ENCODE measurements around the gene PJA2. TPM values are rescaled to one million over a fixed set of nuclear protein-coding genes. Genes with fewer than 3 reads are reported as not detected.
"Not testable (repeated sequence)": the region's sequence is repeated elsewhere in the genome, so short reads cannot be mapped to it uniquely, and the experiment has no call there.

Gene PJA2
- total and polyA plus RNA-seq, 2 donors (not counting 1 experiment from before 2014, with no cell fraction given): 82.7 to 107 TPM

- no peak for TF ChIP-seq CTCF (conservative IDR thresholded peaks at IDR 0.05 in 1 of 2, IDR thresholded peaks at IDR 0.05 in 1 of 2; ENCODE audit: low read depth in 1 of 2, low read length in 2 of 2)
- no peak for TF ChIP-seq EZH2 (IDR thresholded peaks at IDR 0.05; ENCODE audit: low read length, missing control alignments)
- Histone ChIP-seq H4K20me1 (ENCODE audit: control insufficient read depth, extremely low read depth, insufficient read depth, low read length) (no peaks in the 10 kb centered on the region), H3K4me3 (replicated peaks in 1 of 4; ENCODE audit: control extremely low read depth in 1 of 4, insufficient read depth in 1 of 4, low read depth in 3 of 4, low read length in 4 of 4) (no peak overlapping the region), H3K79me2 (ENCODE audit: control insufficient read depth, insufficient read depth, low read length) (no peaks in the 10 kb centered on the region), H3K4me1 (ENCODE audit: control insufficient read depth, extremely low read depth, insufficient read depth, low read length) (no peaks in the 10 kb centered on the region), H3K9ac (ENCODE audit: insufficient read depth, low read length) (no peak overlapping the region), H3K27ac (ENCODE audit: insufficient read depth, low read length) (no peak overlapping the region), H2AFZ (ENCODE audit: low read length) (no peak overlapping the region), H3K27me3 (ENCODE audit: control insufficient read depth, insufficient read depth, low read length) (no peaks in the 10 kb centered on the region), H3K36me3 (ENCODE audit: control insufficient read depth, insufficient read depth, low read length) (no peaks in the 10 kb centered on the region), H3K4me2 (ENCODE audit: extremely low read depth, insufficient read depth, low read length) (no peak overlapping the region), H3K9me3 (ENCODE audit: control insufficient read depth, insufficient read depth, low read depth, low read length) (no peaks in the 10 kb centered on the region)
- DNase-seq (ENCODE audit: low read depth in 2 of 2): no peak
These were observed 118.7 kb downstream of the PJA2 start for GRCh38 chr5:109291090-109291489.

- Histone ChIP-seq H3K4me1 (ENCODE audit: control insufficient read depth, extremely low read depth, insufficient read depth, low read length) (no peaks in the 10 kb centered on the region), H3K36me3 (ENCODE audit: control insufficient read depth, insufficient read depth, low read length) (no peaks in the 10 kb centered on the region), H4K20me1 (ENCODE audit: control insufficient read depth, extremely low read depth, insufficient read depth, low read length) (no peaks in the 10 kb centered on the region), H3K9me3 (ENCODE audit: control insufficient read depth, insufficient read depth, low read depth, low read length) (no peaks in the 10 kb centered on the region), H3K79me2 (ENCODE audit: control insufficient read depth, insufficient read depth, low read length) (no peaks in the 10 kb centered on the region), H3K4me3 (replicated peaks in 1 of 4; ENCODE audit: control extremely low read depth in 1 of 4, insufficient read depth in 1 of 4, low read depth in 3 of 4, low read length in 4 of 4) (no peak overlapping the region), H3K4me2 (ENCODE audit: extremely low read depth, insufficient read depth, low read length) (no peak overlapping the region), H3K27me3 (ENCODE audit: control insufficient read depth, insufficient read depth, low read length) (no peaks in the 10 kb centered on the region), H3K9ac (ENCODE audit: insufficient read depth, low read length) (no peak overlapping the region), H2AFZ (ENCODE audit: low read length) (no peak overlapping the region), H3K27ac (ENCODE audit: insufficient read depth, low read length) (no peak overlapping the region)
- DNase-seq (ENCODE audit: low read depth in 2 of 2): no peak
- TF ChIP-seq EZH2 (IDR thresholded peaks at IDR 0.05; ENCODE audit: low read length, missing control alignments): no peak
- TF ChIP-seq CTCF (conservative IDR thresholded peaks at IDR 0.05 in 1 of 2, IDR thresholded peaks at IDR 0.05 in 1 of 2; ENCODE audit: low read depth in 1 of 2, low read length in 2 of 2): no peak
These were observed 119.5 kb downstream of the PJA2 start for GRCh38 chr5:109290231-109290630.

GRCh38 chr5:109286628-109287027, 123.1 kb downstream of the PJA2 start:
- not testable (repeated sequence) for H3K4me2 ChIP-seq (ENCODE audit: extremely low read depth, insufficient read depth, low read length); H3K9ac ChIP-seq (ENCODE audit: insufficient read depth, low read length); H3K9me3 ChIP-seq (ENCODE audit: control insufficient read depth, insufficient read depth, low read depth, low read length); H3K27ac ChIP-seq (ENCODE audit: insufficient read depth, low read length); H3K36me3 ChIP-seq (ENCODE audit: control insufficient read depth, insufficient read depth, low read length); H4K20me1 ChIP-seq (ENCODE audit: control insufficient read depth, extremely low read depth, insufficient read depth, low read length); H3K4me3 ChIP-seq (replicated peaks in 1 of 4; ENCODE audit: control extremely low read depth in 1 of 4, insufficient read depth in 1 of 4, low read depth in 3 of 4, low read length in 4 of 4); H3K79me2 ChIP-seq (ENCODE audit: control insufficient read depth, insufficient read depth, low read length); H3K4me1 ChIP-seq (ENCODE audit: control insufficient read depth, extremely low read depth, insufficient read depth, low read length); H2AFZ ChIP-seq (ENCODE audit: low read length); H3K27me3 ChIP-seq (ENCODE audit: control insufficient read depth, insufficient read depth, low read length); DNase-seq (ENCODE audit: low read depth in 2 of 2)

Measured in fibroblast of lung (primary cell).